GM10847 (cell line): ENCODE data around the gene SMIM30.

Experiments
- POLR2A ChIP-seq: IDR thresholded peaks from 2 replicates; pipeline ENCODE4 v1.6.1; 2011; ENCODE audit not compliant: insufficient read length; ENCODE audit errors: extremely low read depth

SMIM30 gene

GRCh38 chr7:113076703-113077102 lies 41.7 kb downstream of the SMIM30 start:
- no peak for TF ChIP-seq POLR2A

GRCh38 chr7:113071465-113071864 lies 46.9 kb downstream of the SMIM30 start:
- TF ChIP-seq POLR2A, result no peak
